OCI-LY1 (cell line): Measurements from ENCODE around the gene BRINP1.

ENCODE experiments used
- H2AFZ ChIP-seq: fragments of 200-600 bp; sonication (generic), shearing (Covaris generic); 2 replicates; pipeline ENCODE4 v1.6.0; 2014; ENCODE audit warnings: antibody characterized with exemption, mild to moderate bottlenecking, low read length
- H3F3A ChIP-seq: fragments of 200-600 bp; sonication (generic), shearing (Covaris generic); 2 replicates; pipeline ENCODE4 v1.6.0; 2014; ENCODE audit warnings: mild to moderate bottlenecking, antibody characterized with exemption, low read length, moderate library complexity; ENCODE audit not compliant: insufficient read depth
- H3K27ac ChIP-seq: fragments of 200-600 bp; sonication (generic); 2 replicates; pipeline ENCODE4 v1.5.1; 2014; ENCODE audit warnings: low read length, mixed run types, mild to moderate bottlenecking, low read depth; ENCODE audit not compliant: poor library complexity, severe bottlenecking
- H3K27me3 ChIP-seq: fragments of 200-600 bp; sonication (generic); 2 replicates; pipeline ENCODE4 v1.6.0; 2014; ENCODE audit warnings: antibody characterized with exemption, mild to moderate bottlenecking, low read length, moderate library complexity; ENCODE audit not compliant: insufficient read depth
- H3K36me3 ChIP-seq: fragments of 200-600 bp; sonication (generic); 2 replicates; pipeline ENCODE4 v1.6.1; 2014; ENCODE audit warnings: mild to moderate bottlenecking, antibody characterized with exemption, low read length, moderate library complexity, mixed read lengths; ENCODE audit not compliant: insufficient read depth
- H3K4me1 ChIP-seq: fragments of 200-600 bp; sonication (generic); 2 replicates; pipeline ENCODE4 v1.5.1; 2014; ENCODE audit warnings: mild to moderate bottlenecking, low read length, moderate library complexity; ENCODE audit not compliant: insufficient read depth, severe bottlenecking
- H3K4me2 ChIP-seq: fragments of 200-600 bp; sonication (generic), shearing (Covaris generic); 2 replicates; pipeline ENCODE4 v1.6.1; 2014; ENCODE audit warnings: low read length
- H3K4me3 ChIP-seq: fragments of 200-600 bp; sonication (generic); 2 replicates; pipeline ENCODE4 v1.5.1; 2014; ENCODE audit warnings: low read length, low read depth, mild to moderate bottlenecking, mixed read lengths; ENCODE audit not compliant: poor library complexity, severe bottlenecking
- H3K79me2 ChIP-seq: fragments of 200-600 bp; shearing (Covaris generic); 2 replicates; pipeline ENCODE4 v1.6.1; 2016; ENCODE audit warnings: mixed run types, low read length, mixed read lengths; ENCODE audit not compliant: insufficient read depth
- H3K9ac ChIP-seq: fragments of 200-600 bp; sonication (generic), shearing (Covaris generic); 2 replicates; pipeline ENCODE4 v1.6.1; 2014; ENCODE audit warnings: mild to moderate bottlenecking, low read length, mixed read lengths
- H3K9me2 ChIP-seq: fragments of 200-600 bp; sonication (generic), shearing (Covaris generic); 2 replicates; pipeline ENCODE4 v1.6.1; 2014; ENCODE audit warnings: low read depth, mild to moderate bottlenecking, low read length, mixed read lengths
- H3K9me3 ChIP-seq: fragments of 200-600 bp; shearing (Covaris generic); 2 replicates; pipeline ENCODE4 v1.6.1; 2014; ENCODE audit warnings: low read length, mixed read lengths
- H4K20me1 ChIP-seq: fragments of 200-600 bp; sonication (generic), shearing (Covaris generic); 2 replicates; pipeline ENCODE4 v1.6.0; 2016; ENCODE audit warnings: mild to moderate bottlenecking, low read length; ENCODE audit not compliant: insufficient read depth
- EZH2 ChIP-seq: fragments of 200-600 bp; sonication (generic), shearing (Covaris generic); IDR thresholded peaks from 2 replicates; pipeline ENCODE4 v1.8.0; 2017; ENCODE audit warnings: borderline replicate concordance, mixed run types, mild to moderate bottlenecking, antibody characterized with exemption, low read length, moderate library complexity, mixed read lengths
- TF ChIP-seq, protein P1 (sequence below): fragments of 200-600 bp; sonication (generic), shearing (Covaris generic); IDR thresholded peaks from 2 replicates; pipeline ENCODE4 v1.5.1; 2017; ENCODE audit warnings: mild to moderate bottlenecking, antibody characterized with exemption, low read length, moderate library complexity, mixed read lengths

BRINP1 gene

GRCh38 chr9:119156354-119156753 lies 212.9 kb downstream of the BRINP1 start:
- no peaks in the 10 kb centered on the region for H3K79me2 ChIP-seq
- H3K4me2 ChIP-seq = no peak overlapping the region
- no peaks in the 10 kb centered on the region for H4K20me1 ChIP-seq
- H3K9me3 ChIP-seq = no peaks in the 10 kb centered on the region
- H3K36me3 ChIP-seq = no peaks in the 10 kb centered on the region
- H3K9ac ChIP-seq = no peak overlapping the region
- H3K4me3 ChIP-seq = no peak overlapping the region
- no peaks in the 10 kb centered on the region for H3K27me3 ChIP-seq
- TF ChIP-seq, protein P1, sequence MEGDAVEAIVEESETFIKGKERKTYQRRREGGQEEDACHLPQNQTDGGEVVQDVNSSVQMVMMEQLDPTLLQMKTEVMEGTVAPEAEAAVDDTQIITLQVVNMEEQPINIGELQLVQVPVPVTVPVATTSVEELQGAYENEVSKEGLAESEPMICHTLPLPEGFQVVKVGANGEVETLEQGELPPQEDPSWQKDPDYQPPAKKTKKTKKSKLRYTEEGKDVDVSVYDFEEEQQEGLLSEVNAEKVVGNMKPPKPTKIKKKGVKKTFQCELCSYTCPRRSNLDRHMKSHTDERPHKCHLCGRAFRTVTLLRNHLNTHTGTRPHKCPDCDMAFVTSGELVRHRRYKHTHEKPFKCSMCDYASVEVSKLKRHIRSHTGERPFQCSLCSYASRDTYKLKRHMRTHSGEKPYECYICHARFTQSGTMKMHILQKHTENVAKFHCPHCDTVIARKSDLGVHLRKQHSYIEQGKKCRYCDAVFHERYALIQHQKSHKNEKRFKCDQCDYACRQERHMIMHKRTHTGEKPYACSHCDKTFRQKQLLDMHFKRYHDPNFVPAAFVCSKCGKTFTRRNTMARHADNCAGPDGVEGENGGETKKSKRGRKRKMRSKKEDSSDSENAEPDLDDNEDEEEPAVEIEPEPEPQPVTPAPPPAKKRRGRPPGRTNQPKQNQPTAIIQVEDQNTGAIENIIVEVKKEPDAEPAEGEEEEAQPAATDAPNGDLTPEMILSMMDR = no peak
- TF ChIP-seq EZH2 = no peak
- no peak overlapping the region for H3K27ac ChIP-seq
- no peaks in the 10 kb centered on the region for H3K9me2 ChIP-seq
- H3F3A ChIP-seq = no peaks in the 10 kb centered on the region
- no peaks in the 10 kb centered on the region for H3K4me1 ChIP-seq
- H2AFZ ChIP-seq = no peak overlapping the region

DNA sequence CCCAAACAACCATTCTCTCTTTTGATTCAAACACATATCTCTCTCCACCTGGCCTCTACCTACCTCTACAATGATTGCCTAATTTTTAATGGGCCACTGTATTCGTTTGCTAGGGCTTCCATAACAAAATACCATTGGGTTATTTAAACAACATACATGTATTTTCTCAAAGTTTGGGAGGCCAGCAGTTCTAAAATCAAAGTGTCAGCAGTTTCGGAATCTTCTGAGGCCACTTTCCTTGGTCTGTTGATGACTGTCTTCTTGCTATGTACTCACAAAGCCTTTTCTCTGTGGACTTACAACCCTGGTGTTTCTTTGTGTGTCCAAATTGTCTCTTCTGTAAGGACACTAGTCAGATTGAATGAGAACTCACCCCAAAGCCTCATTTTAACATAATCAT lies 214.7 kb downstream of the BRINP1 start:
- H3K36me3 ChIP-seq = no peaks in the 10 kb centered on the region
- H3K9me2 ChIP-seq = no peaks in the 10 kb centered on the region

GRCh38 chr9:119153402-119153801 lies 215.8 kb downstream of the BRINP1 start:
- Histone ChIP-seq H3K4me1 (no peaks in the 10 kb centered on the region), H3K4me2 (no peak overlapping the region), H3K79me2 (no peaks in the 10 kb centered on the region), H3K27me3 (no peaks in the 10 kb centered on the region), H3K9ac (no peak overlapping the region), H3F3A (no peaks in the 10 kb centered on the region), H3K27ac (no peak overlapping the region), H3K36me3 (no peaks in the 10 kb centered on the region), H3K9me3 (no peaks in the 10 kb centered on the region), H3K9me2 (no peaks in the 10 kb centered on the region), H2AFZ (no peak overlapping the region), H3K4me3 (no peak overlapping the region), H4K20me1 (no peaks in the 10 kb centered on the region)
- TF ChIP-seq EZH2 = no peak
- TF ChIP-seq, protein P1 = no peak

More for the DNA sequence above, 214.7 kb downstream of the BRINP1 start:
- no peaks in the 10 kb centered on the region for H3K9me3 ChIP-seq
- TF ChIP-seq EZH2 = no peak
- TF ChIP-seq, protein P1 = no peak
- H3K79me2 ChIP-seq = no peaks in the 10 kb centered on the region
- no peak overlapping the region for H3K4me3 ChIP-seq
- H3K27me3 ChIP-seq = no peaks in the 10 kb centered on the region
- no peaks in the 10 kb centered on the region for H4K20me1 ChIP-seq
- H2AFZ ChIP-seq = no peak overlapping the region
- no peak overlapping the region for H3K9ac ChIP-seq
- no peaks in the 10 kb centered on the region for H3F3A ChIP-seq
- H3K27ac ChIP-seq = no peak overlapping the region
- H3K4me1 ChIP-seq = no peaks in the 10 kb centered on the region
- no peak overlapping the region for H3K4me2 ChIP-seq
